ENCODE results near the gene AGK. TPM values are rescaled to one million over a fixed set of nuclear protein-coding genes. Genes with fewer than 3 reads are reported as not detected.

Gene AGK
- total and polyA plus RNA-seq, 2 experiments from 2014 or later = 25.6 to 30.8 TPM

DNA sequence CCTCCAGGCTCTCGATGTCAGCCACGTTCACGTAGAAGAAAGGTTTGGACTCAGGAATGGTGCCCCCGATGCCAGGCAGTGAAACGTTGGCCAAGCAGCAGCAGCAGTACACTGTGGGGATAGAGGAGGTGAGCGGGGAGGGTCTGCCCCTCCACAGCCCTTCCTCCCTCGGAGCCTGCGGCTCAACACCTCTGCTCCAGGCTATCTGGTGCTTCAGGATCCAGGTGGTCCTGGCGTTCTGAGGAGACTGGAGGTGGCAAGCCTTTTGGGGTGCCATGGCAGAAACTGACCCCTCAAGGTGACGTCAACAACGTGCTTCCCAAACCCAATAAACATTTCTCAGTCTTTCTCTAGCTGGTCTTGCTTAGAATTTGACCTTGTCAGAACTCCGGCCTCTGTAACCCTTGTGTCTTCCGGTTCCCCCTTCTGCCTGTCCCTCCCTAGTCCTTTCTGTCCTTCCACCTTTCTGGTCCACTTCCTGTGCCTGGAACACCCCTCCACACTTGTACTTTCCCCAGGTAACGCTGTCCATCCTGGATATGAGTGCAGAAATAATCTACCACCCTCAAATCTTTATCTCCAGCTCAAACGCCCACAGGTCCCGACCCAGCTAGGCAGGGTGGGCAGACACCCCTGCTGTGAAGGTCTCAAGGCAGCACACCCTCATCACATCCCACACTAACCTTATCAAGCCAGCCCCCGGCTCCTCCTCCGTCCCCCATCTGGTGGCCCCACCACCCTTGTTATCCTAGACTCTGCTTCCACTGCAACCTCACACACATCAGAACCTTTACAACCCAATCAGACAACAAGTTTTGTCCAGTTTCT, 114.2 kb downstream of the AGK start:
- no peak for TF ChIP-seq CTCF (IDR thresholded peaks at IDR 0.05; ENCODE audit: low read depth, low read length)
- DNase-seq (ENCODE audit: low read depth in 1 of 2, low spot score in 1 of 2) = no peak
- H3K27ac ChIP-seq = no peak overlapping the region

DNA sequence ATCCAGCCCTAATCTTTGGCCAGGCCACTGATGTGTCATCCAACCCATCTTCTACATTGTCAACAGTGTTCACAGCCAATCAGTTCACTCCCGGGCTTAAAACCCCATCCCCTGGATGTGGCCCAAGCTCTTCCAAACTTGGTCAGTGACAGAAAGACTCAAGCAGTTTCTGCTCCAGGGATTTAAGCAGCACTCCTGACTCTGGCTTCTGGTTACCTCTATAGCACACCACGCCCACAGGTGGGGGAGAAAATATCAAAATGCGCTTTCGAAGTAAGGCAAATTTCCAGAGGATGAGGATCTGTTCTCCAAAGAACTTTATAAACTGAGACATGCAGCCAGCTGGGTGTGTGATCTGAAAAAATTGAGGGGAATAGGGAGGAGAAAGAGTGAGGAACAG, 114.9 kb downstream of the AGK start:
- H3K4me3 ChIP-seq = no peak overlapping the region
- peaks cover 28% of the 10 kb centered on the region for H3K36me3 ChIP-seq
- no peak overlapping the region for H3K27ac ChIP-seq
- no peaks in the 10 kb centered on the region for H3K9me3 ChIP-seq (ENCODE audit: low read depth)
- no peaks in the 10 kb centered on the region for H3K27me3 ChIP-seq
- TF ChIP-seq CTCF (IDR thresholded peaks at IDR 0.05; ENCODE audit: low read depth, low read length) = no peak
- H3K4me1 ChIP-seq (ENCODE audit: low read depth) = no peaks in the 10 kb centered on the region
- DNase-seq (ENCODE audit: low read depth in 1 of 2, low spot score in 1 of 2) = no peak

More for the DNA sequence above, 114.2 kb downstream of the AGK start:
- H3K36me3 ChIP-seq = peaks cover 31% of the 10 kb centered on the region
- no peak overlapping the region for H3K4me3 ChIP-seq
- no peaks in the 10 kb centered on the region for H3K4me1 ChIP-seq (ENCODE audit: low read depth)
- H3K9me3 ChIP-seq (ENCODE audit: low read depth) = no peaks in the 10 kb centered on the region
- no peaks in the 10 kb centered on the region for H3K27me3 ChIP-seq

DNA sequence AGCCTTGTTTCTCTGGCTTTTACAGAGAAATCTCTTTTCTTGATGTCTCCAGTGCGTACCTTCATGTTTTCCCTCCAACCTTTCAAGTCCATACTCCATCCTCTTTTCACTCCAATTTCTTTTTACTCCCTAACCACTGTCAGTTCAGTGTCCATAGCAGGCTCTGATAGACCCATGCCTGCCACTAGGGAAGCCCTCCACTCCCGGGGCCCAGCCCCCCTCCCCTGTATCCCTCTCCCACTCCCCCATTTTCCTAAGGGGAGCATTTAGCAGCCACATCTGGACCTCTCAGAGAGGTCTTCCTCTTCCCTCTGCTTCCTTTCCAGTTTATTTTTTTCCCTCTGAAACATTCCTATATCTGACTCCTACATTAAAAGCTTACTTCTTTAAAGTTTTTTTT, 117.6 kb downstream of the AGK start:
- TF ChIP-seq CTCF (IDR thresholded peaks at IDR 0.05; ENCODE audit: low read depth, low read length) = no peak
- no peaks in the 10 kb centered on the region for H3K9me3 ChIP-seq (ENCODE audit: low read depth)
- DNase-seq (ENCODE audit: low read depth in 1 of 2, low spot score in 1 of 2) = no peak
- no peak overlapping the region for H3K27ac ChIP-seq
- no peak overlapping the region for H3K4me3 ChIP-seq
- no peaks in the 10 kb centered on the region for H3K4me1 ChIP-seq (ENCODE audit: low read depth)
- H3K27me3 ChIP-seq = no peaks in the 10 kb centered on the region
- H3K36me3 ChIP-seq = peaks cover 7% of the 10 kb centered on the region

- no peak for DNase-seq (ENCODE audit: low read depth in 1 of 2, low spot score in 1 of 2)
- Histone ChIP-seq H3K4me1 (ENCODE audit: low read depth) (no peaks in the 10 kb centered on the region), H3K9me3 (ENCODE audit: low read depth) (no peaks in the 10 kb centered on the region), H3K27ac (no peak overlapping the region), H3K4me3 (no peak overlapping the region), H3K27me3 (no peaks in the 10 kb centered on the region), H3K36me3 (no peaks in the 10 kb centered on the region)
- TF ChIP-seq CTCF (IDR thresholded peaks at IDR 0.05; ENCODE audit: low read depth, low read length) = no peak
These were observed 120.7 kb downstream of the AGK start for GRCh38 chr7:141671705-141672496.

DNA sequence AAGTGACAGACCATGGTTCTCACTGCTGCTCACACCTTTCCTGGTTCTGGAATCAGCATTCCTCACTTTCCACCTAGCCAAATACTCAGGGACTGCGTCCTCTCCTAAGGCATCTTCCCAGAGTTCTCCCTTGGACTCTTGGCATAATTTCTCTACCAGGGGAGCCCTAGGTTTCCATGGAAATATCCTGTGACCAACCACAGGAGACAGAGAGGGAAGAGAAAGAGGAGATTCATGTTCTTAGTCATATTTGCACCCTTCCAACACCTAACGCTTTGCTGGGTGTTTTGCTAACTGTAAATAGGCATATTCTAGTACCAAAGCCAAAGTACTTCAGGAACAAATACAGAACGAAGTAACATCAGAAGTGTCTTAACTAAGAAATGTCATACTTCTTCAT, 122.1 kb downstream of the AGK start:
- no peaks in the 10 kb centered on the region for H3K9me3 ChIP-seq (ENCODE audit: low read depth)

More for the DNA sequence above, 122.1 kb downstream of the AGK start:
- H3K27ac ChIP-seq = no peak overlapping the region
- H3K4me3 ChIP-seq = no peak overlapping the region
- H3K4me1 ChIP-seq (ENCODE audit: low read depth) = no peaks in the 10 kb centered on the region
- H3K27me3 ChIP-seq = no peaks in the 10 kb centered on the region
- no peaks in the 10 kb centered on the region for H3K36me3 ChIP-seq
- TF ChIP-seq CTCF (IDR thresholded peaks at IDR 0.05; ENCODE audit: low read depth, low read length) = no peak
- no peak for DNase-seq (ENCODE audit: low read depth in 1 of 2, low spot score in 1 of 2)

Measured in cardiac muscle cell (in vitro differentiated cells and primary cell).